Activated CD4-positive, CD25-positive, alpha-beta regulatory T cell treated with anti-CD3 and anti-CD28 coated beads, Interleukin-2, amount 50 U/mL, for 24 hours (primary cell): ENCODE data around the gene UTS2B.
A peak's percentile ranks its signal among the peaks of the same experiment; 100 is the strongest.

ENCODE experiments used
- ATAC-seq, 2 donors: fragments of 150-1000 bp; cut with Tn5 transposase; one replicate each; pipeline ENCODE4 v1.10.0; 2021; ENCODE audit warnings: mild to moderate bottlenecking in 1 of 2, moderate library complexity in 1 of 2

UTS2B gene

GRCh38 chr3:191352014-191352413 is 21.7 kb upstream of the UTS2B start:
- peak in 1 of 2 donors; percentile 16 for ATAC-seq

DNA sequence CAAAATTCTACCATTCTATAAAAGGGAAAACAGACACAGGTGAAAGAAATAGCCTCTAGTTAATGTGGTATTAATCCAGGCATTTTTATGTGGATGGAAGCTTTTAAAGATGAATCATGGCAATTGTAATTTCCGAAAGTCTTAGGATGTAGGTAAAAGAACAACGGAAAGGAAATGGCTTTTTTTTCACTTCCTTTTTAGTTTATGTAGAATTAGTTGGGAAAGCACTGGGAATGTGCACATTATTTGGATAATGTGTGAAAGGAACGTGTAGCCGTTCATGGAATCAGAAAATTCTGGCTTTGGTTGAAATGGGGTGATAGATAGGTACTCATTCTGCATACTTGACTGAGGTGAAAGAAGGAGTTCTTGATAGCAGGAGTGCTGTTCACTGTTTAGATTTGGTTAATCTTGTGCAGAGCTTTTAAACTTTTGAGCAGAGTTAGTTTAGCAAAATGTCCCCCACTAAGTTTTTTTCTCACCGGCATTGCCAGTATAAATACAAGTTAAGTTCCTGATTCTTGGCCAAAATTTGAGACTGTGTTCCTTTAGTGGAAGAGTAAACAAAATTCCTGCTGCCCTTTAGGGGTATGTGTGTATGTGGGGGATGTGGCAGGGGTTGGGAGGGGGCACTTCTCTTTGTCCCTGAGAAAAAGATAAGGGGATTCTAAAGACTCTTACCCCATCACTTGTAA is 20.2 kb upstream of the UTS2B start:
- no peak for ATAC-seq

- ATAC-seq = no peak
These were observed 17.8 kb upstream of the UTS2B start for GRCh38 chr3:191348098-191348497.

DNA sequence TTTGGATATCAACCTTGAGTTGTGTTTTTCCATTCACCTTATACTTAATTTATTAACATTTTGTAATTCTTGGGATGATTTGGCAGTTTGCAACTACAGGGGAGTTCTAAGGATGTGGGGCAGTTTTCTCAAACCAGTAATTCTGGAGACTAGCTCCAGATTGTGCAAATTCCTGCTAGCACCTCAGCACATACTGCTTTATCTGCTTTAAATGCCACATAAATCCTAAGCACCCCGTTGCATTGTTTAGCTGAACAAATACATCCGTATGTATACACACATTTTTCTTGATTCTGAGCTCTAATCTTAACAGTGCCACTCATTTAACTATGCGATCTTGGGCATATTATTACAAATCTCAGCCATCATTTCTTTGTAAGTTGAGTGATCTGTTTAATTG is 16.9 kb upstream of the UTS2B start:
- no peak for ATAC-seq

- no peak for ATAC-seq
These were observed 15.0 kb upstream of the UTS2B start for GRCh38 chr3:191345334-191345733.

DNA sequence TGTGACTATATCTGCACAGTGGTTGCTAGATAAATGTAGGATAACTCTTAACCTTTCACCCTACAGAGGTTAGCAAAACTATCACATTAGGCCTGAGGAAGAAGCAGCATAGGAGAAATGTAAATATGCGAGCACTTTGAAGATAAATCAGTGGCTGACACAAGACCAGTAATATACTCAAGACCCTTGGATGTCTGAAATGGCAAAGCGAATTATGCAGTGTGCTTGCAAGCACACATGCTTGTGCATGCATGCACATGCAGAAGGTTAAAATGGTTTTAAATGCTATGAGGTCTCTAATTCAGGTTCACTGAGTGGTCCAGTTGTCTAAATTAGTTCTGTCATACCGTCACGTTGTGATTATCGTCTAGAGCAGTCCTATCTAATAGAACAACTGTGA is 13.6 kb upstream of the UTS2B start:
- no peak for ATAC-seq

DNA sequence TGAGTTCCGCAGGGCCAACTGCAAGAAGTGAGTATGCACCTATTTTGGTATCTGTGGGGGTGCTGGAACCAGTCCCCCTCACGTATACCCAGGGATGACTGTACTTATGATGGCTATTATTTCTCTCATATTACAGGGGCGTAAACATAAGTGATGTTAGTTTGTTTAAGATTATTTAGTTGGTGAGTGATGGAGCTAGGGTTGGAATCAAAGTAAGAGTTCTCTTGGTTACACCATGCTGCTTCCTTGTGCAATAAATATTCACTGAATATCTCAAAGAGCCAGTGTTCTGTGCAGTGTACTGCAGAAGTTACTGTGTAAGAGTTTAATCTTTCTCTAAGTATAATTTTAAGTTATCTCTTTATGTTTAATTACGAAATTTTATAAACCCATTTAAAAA is 12.8 kb upstream of the UTS2B start:
- ATAC-seq = no peak

DNA sequence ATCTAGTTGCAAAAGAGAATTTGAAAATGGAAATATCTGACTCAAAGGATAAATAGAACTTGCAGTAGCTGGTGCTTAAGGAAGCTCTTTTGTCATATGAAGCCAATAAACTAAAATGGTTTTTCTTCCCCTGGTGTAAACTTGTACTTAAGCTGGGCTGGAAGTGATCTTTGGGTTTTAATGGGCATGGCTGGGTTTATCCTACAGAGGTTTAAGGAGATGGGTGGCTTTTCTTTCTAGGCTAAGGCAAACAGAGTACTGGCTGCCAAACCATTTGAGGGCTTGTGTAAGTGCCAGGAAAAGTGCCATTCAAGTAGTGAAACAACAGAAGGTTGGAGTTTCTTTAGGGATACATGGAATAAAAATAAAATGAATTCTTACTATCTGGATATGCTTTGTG is 12.1 kb upstream of the UTS2B start:
- no peak for ATAC-seq

DNA sequence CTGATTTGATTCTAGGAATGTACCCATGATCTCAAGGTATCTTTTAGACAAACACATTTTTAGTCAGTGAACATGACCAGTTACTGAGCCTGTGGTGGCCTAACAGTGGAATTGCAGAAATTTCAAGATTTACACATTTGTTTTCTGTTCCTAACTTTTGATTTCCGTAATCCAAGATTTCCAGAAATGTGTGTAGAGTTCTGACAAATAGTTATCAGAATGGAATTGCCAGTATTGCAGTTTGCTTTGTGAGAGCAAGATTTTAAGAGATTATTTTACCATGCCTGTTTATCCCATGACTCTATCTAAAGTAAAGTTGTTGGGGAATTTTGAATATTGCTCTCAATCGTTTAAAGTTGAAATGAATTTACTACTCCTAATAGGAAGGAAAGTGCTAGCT is 11.7 kb upstream of the UTS2B start:
- ATAC-seq = no peak

GRCh38 chr3:191340966-191341365 is 10.6 kb upstream of the UTS2B start:
- no peak for ATAC-seq

DNA sequence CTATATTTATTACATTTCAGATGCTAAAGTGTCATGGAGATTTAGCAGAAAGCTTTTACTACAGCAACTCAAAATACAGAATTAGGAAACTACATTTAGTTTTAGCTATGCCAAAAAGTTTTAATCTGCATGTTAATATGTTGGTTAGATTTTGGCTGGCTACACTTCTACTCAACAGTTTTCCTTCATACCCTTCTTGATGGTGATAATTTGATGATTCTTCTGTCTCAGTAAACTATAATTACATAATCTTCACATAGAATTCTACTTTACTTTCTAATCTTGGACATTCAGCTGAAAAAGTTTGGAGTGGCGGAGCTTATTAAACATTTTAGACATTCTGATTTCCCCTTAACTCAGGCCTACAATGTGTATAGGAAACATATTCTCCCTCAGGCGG is 10.0 kb upstream of the UTS2B start:
- ATAC-seq = no peak

GRCh38 chr3:191339316-191339917 is 9.1 kb upstream of the UTS2B start:
- ATAC-seq = no peak

- ATAC-seq = no peak
These were observed 7.8 kb upstream of the UTS2B start for GRCh38 chr3:191338177-191338488.

GRCh38 chr3:191336833-191337232 is 6.5 kb upstream of the UTS2B start:
- no peak for ATAC-seq

- no peak for ATAC-seq
These were observed 4.1 kb upstream of the UTS2B start for GRCh38 chr3:191334346-191334893.

DNA sequence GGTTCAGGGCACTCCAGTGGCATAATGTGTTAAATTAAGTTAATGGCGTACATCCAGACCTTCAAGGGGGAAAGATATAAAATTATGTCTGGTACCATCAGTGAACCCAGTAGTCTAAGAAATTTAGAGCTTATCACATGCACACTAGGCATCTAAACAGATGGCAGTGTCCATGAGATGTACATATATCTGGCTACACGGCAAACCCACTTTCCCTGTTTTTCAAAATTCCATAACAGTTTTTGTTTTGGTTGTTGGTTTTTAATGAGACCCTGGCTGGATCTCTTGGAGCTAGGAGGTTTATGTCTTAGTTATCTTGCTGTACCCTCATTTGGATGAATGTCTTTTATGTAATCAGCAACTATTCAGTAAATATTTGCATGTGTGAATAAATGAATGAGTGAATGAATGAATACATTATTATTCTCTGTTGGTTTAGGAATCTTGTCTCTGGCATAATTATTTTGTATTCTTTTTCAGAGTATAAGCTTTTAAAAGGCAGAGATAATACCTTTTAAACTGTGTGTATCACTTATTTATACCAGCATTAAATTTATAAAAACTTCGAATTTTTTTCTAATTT is 3.1 kb upstream of the UTS2B start:
- ATAC-seq = no peak

GRCh38 chr3:191331388-191331787 is 1.1 kb upstream of the UTS2B start:
- ATAC-seq = no peak

GRCh38 chr3:191330530-191331048 is 263 bp upstream of the UTS2B start:
- ATAC-seq = no peak

GRCh38 chr3:191328962-191329653 is 1.2 kb downstream of the UTS2B start, which contains the start of gene CCDC50:
Gene CCDC50 (plus strand): TSS chr3:191329394. CDS start chr3:191329675, 281 bp downstream.
- peak; percentile 54 to 58 for ATAC-seq

DNA sequence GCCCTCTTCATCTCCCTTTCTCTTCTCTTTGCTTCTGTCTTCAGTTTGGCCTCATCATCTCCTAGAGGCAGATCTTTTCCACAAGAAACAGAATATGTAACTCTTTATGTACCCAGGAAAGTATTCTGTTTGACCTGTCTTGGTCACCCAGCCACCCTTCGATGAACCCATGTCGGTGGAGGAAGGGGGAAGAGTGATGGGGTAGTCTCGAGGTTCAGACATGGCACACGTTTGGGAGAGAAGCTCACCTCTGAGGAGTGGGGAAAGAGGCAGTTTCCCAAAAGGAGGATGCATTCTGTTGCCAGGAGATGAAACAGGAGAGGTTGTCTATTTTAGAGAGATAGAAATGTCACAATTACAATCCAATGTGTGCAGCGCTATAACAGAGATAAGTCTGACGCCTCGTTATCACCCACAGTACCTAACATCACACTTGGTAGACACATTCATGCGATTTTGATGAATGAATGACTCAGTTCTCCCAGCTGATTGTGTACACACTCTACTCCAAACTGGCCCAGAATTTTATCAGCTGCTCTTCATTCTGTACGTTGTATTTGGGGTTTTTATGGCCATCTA is 1.9 kb downstream of the UTS2B start:
- peak; percentile 69 to 72 for ATAC-seq

- no peak for ATAC-seq
These were observed 2.8 kb downstream of the UTS2B start for GRCh38 chr3:191327526-191327925.

- no peak for ATAC-seq
These were observed 5.4 kb downstream of the UTS2B start for GRCh38 chr3:191324936-191325335.
